GOT3 (cell line): ENCODE measurements around the gene TBX3.

Source experiments
- DNase-seq: peaks from one replicate; lab custom pipeline; 2025; ENCODE audit warnings: mixed read lengths; lab: John Stamatoyannopoulos, UW

The TBX3 gene

DNA sequence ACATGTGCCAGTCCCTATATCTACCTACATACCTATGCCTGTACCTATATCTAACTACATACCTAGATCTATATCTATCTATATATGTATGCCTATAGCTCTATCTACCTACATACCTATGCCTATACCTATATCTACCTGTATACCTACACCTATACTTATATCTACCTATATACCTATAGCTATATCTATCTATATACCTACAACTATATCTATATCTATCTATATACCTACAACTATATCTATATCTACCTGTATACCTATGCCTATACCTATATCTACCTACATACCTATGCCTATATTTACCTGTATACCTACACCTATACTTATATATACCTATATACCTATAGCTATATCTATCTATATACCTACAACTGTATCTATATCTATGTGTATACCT lies 56.6 kb downstream of the TBX3 start:
- DNase-seq = no peak

DNA sequence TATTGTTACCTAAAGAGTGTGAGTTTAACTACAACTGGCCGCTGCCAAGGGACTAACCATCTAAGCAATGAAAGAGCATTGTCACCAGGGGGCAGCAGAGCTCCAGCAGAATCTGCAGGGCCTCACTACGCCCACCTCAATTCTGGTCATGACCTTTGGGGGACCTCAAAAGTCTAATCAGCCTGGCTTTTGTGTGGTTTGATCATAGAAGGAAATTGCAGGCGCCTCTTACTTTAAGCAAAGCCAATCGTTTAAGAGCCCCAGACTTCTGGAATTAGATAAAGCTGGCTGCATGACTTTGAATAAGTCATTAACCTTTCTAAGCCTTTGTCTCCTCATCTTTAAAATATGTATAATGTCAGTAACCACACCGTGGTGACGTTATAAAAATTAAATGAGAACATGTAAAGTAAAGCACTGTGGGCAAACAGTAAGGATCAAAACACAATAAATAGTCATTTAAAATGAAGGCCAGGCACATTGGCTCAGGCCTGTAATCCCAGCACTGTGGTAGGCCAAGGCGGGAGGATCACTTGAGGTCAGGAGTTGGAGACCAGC lies 58.6 kb downstream of the TBX3 start:
- no peak for DNase-seq

DNA sequence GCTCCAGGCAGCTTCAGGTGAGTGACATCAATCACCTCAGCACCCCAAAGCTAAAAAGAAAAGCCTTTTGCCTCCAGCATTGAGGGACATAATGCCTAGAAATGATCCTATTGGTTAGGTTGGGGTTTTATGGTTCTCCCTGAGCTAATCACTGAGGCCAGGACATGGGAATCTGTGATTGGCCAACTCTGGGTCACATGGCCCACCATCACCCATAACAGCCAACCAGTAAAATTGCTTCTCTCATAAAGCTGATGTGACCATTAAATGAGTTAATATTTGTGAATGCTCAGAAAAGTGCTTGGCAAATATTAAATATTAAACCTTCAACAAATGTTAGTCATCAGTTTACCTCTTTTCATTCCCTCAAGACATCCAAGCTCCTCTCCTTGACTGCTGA lies 60.2 kb downstream of the TBX3 start:
- DNase-seq = no peak
